Activated CD4-positive, alpha-beta T cell treated with anti-CD3 and anti-CD28 coated beads, Interleukin-2, amount 10 ng/mL, durations not matched to agents 24 days and 14 days (primary cell): ENCODE data around the gene VMAC. TPM values are rescaled to one million over a fixed set of nuclear protein-coding genes. Genes with fewer than 3 reads are reported as not detected.
"Not testable (repeated sequence)": the region's sequence is repeated elsewhere in the genome, so short reads cannot be mapped to it uniquely, and the experiment has no call there.

ENCODE experiments used
- DNase-seq: peaks from one replicate; pipeline ENCODE4 v3.0.0; 2022
- H3K27ac Mint-ChIP-seq: one replicate; pipeline ENCODE4 v1.8.0; 2022; ENCODE audit warnings: mild to moderate bottlenecking, mixed read lengths
- H3K27me3 Mint-ChIP-seq: one replicate; pipeline ENCODE4 v1.8.0; 2022; ENCODE audit warnings: mixed read lengths
- H3K36me3 Mint-ChIP-seq: one replicate; pipeline ENCODE4 v1.8.0; 2022; ENCODE audit warnings: low read depth, mild to moderate bottlenecking, mixed read lengths
- H3K4me1 Mint-ChIP-seq: one replicate; pipeline ENCODE4 v1.8.0; 2021; ENCODE audit warnings: mixed read lengths
- H3K4me3 Mint-ChIP-seq: one replicate; pipeline ENCODE4 v1.8.0; 2022; ENCODE audit warnings: mild to moderate bottlenecking, moderate library complexity, mixed read lengths
- H3K9me3 Mint-ChIP-seq: one replicate; pipeline ENCODE4 v1.8.0; 2021; ENCODE audit warnings: mixed read lengths
- intact Hi-C: fragments of 100-400 bp; cut with micrococcal nuclease; formaldehyde crosslinking; loops from one replicate; pipeline ENCODE4 v1.15.1; 2023
- total RNA-seq: library from RNA; stranded (reverse); gene quantifications from 2 replicates; pipeline ENCODE4 v1.2.3, GENCODE V29; 2022

The VMAC gene
- total RNA-seq, 1 donor from 2014 or later: 3.2 TPM

- H3K27me3 Mint-ChIP-seq: peaks cover 6% of the 10 kb centered on the region
- intact Hi-C loops: no loop called here
- DNase-seq: no peak
- H3K4me3 Mint-ChIP-seq: no peak overlapping the region
- no peaks in the 10 kb centered on the region for H3K36me3 Mint-ChIP-seq
- no peak overlapping the region for H3K27ac Mint-ChIP-seq
- H3K9me3 Mint-ChIP-seq: no peaks in the 10 kb centered on the region
- H3K4me1 Mint-ChIP-seq: no peaks in the 10 kb centered on the region
Observed at GRCh38 chr19:5877882-5878281, 26.8 kb upstream of the VMAC start.

DNA sequence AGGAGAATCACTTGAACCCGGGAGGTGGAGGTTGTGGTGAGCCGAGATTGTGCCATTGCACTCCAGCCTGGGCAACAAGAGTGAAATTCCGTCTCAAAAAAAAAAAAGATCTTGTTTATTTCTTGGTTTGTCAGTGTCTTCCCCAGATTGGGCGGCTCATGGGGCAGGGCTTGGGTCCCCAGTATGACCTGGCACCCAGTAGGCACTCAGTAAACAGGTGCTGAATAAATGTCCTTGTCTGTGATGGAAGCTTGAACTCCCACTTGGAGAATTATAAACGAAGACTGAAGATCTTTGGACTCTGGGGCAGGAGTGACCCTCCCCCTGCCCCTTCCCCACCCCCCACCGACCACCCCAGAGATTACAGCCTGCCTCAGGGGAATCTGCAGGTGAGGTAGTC lies 24.5 kb upstream of the VMAC start:
- H3K4me1 Mint-ChIP-seq: no peaks in the 10 kb centered on the region
- H3K9me3 Mint-ChIP-seq: no peaks in the 10 kb centered on the region
- no peaks in the 10 kb centered on the region for H3K36me3 Mint-ChIP-seq
- no peak overlapping the region for H3K27ac Mint-ChIP-seq
- no peak overlapping the region for H3K4me3 Mint-ChIP-seq
- DNase-seq: no peak
- intact Hi-C loops: no loop called here
- H3K27me3 Mint-ChIP-seq: peaks cover 8% of the 10 kb centered on the region

- no peaks in the 10 kb centered on the region for H3K36me3 Mint-ChIP-seq
- H3K4me3 Mint-ChIP-seq: no peak overlapping the region
- H3K27me3 Mint-ChIP-seq: peaks cover 8% of the 10 kb centered on the region
- no peak overlapping the region for H3K27ac Mint-ChIP-seq
- no peaks in the 10 kb centered on the region for H3K4me1 Mint-ChIP-seq
- DNase-seq: no peak
- intact Hi-C loops: no loop called here
- no peaks in the 10 kb centered on the region for H3K9me3 Mint-ChIP-seq
Observed at GRCh38 chr19:5880604-5881078, 24.0 kb upstream of the VMAC start.

- Mint-ChIP-seq H3K36me3 (no peaks in the 10 kb centered on the region), H3K9me3 (no peaks in the 10 kb centered on the region), H3K27me3 (peaks cover 8% of the 10 kb centered on the region), H3K27ac (no peak overlapping the region), H3K4me1 (no peaks in the 10 kb centered on the region), H3K4me3 (no peak overlapping the region)
- intact Hi-C loops: no loop called here
- no peak for DNase-seq
Observed at GRCh38 chr19:5881543-5882299, 23.0 kb upstream of the VMAC start.

GRCh38 chr19:5882421-5882968 lies 22.2 kb upstream of the VMAC start:
- Mint-ChIP-seq H3K4me3 (no peak overlapping the region), H3K27ac (no peak overlapping the region), H3K27me3 (peaks cover 8% of the 10 kb centered on the region), H3K36me3 (no peaks in the 10 kb centered on the region), H3K4me1 (no peaks in the 10 kb centered on the region), H3K9me3 (no peaks in the 10 kb centered on the region)
- no peak for DNase-seq
- intact Hi-C loops: no loop called here

GRCh38 chr19:5883157-5883873 lies 21.4 kb upstream of the VMAC start:
- H3K36me3 Mint-ChIP-seq, H3K27ac Mint-ChIP-seq, H3K27me3 Mint-ChIP-seq, H3K9me3 Mint-ChIP-seq, intact Hi-C loops, DNase-seq, H3K4me3 Mint-ChIP-seq, H3K4me1 Mint-ChIP-seq: not testable (repeated sequence)

DNA sequence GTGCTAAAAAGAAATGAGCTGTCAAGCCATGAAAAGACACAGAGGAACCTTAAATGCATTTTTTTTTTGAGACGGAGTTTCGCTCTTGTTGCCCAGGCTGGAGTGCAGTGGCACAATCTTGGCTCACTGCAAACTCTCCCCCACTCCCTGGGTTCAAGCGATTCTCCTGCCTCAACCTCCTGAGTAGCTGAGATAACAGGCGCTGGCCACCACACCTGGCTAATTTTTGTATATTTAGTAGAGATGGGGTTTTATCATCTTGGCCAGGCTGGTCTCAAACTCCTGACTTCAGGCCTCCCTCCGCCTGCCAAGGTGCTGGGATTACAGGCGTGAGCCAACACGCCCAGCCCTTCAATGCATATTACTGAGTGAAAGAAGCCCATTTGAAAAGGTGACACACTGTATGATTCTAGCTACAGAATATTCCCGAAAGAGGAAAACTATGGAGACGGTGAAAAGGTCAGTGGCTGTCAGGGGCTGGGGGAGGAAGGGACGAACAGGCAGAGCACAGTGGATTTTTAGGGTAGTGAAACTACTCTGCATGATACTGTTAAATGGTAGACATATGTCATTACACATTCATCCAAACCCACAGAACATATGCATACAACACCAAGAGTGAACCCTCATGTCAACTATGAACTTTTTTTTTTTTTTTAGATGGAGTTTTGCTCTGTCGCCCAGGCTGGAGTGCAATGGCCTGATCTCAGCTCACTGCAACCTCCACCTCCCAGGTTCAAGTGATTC lies 20.4 kb upstream of the VMAC start:
- intact Hi-C loops, H3K9me3 Mint-ChIP-seq, H3K27me3 Mint-ChIP-seq: not testable (repeated sequence)

DNA sequence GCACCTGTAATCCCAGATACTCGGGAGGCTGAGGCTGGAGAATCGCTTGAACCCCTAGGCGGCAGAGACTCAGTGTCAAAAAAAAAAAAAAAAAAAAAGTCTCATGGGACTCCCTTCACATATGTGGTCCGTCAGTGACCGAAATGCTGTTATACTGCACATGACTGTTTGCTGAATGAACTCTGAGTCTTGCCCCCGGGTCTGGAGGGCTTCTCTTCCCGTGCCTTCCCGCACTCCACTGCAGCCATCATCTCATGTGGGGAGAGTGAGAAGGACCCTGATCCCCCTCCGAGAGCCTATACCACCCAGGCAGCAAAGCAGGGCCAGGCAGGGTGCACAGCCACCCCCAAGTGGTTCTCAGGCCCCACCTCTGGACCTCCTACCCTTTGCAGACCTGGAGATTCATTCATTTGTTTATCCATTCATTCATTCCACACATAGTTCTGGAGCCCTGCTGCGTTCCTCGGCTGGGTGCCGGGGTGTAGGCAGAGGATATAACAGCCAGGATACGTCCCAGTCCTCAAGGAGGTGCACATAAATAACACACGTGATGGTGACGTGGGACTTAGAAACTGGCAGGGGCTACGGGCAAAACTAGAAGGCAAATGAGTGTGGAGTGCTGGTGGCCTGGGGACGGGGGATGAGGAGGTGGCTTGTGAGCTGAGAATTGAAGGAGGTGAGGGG lies 15.2 kb upstream of the VMAC start:
- no peaks in the 10 kb centered on the region for H3K9me3 Mint-ChIP-seq
- DNase-seq: no peak
- H3K36me3 Mint-ChIP-seq: no peaks in the 10 kb centered on the region
- no peaks in the 10 kb centered on the region for H3K4me1 Mint-ChIP-seq
- intact Hi-C loops: no loop called here
- peaks cover 3% of the 10 kb centered on the region for H3K27me3 Mint-ChIP-seq
- no peak overlapping the region for H3K4me3 Mint-ChIP-seq
- H3K27ac Mint-ChIP-seq: no peak overlapping the region

More for the DNA sequence above, 20.4 kb upstream of the VMAC start:
- DNase-seq, H3K27ac Mint-ChIP-seq, H3K4me1 Mint-ChIP-seq, H3K4me3 Mint-ChIP-seq, H3K36me3 Mint-ChIP-seq: not testable (repeated sequence)

DNA sequence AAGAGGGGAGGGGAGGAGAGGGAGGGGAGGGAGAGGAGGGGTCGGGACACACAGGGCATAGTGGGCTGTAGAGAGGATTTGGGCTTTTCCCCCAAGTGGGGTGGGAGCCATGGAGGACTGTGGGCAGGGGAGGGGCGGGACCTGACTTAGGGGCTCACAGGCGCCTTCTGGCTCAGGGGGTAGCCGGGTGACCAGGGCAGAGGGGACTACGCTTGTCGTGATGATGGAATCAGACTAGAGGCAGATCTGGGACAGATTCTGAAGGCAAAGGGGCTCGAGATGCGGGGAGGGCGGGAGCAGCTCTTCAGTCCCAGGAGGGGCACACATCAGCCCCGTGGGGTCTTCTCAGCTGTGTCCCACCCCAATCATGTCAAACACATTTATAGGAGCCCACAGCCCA lies 14.6 kb upstream of the VMAC start:
- H3K4me3 Mint-ChIP-seq: no peak overlapping the region
- intact Hi-C loops: no loop called here
- H3K36me3 Mint-ChIP-seq: no peaks in the 10 kb centered on the region
- H3K27me3 Mint-ChIP-seq: peaks cover 3% of the 10 kb centered on the region
- H3K9me3 Mint-ChIP-seq: no peaks in the 10 kb centered on the region
- H3K27ac Mint-ChIP-seq: no peak overlapping the region
- no peaks in the 10 kb centered on the region for H3K4me1 Mint-ChIP-seq
- DNase-seq: no peak

DNA sequence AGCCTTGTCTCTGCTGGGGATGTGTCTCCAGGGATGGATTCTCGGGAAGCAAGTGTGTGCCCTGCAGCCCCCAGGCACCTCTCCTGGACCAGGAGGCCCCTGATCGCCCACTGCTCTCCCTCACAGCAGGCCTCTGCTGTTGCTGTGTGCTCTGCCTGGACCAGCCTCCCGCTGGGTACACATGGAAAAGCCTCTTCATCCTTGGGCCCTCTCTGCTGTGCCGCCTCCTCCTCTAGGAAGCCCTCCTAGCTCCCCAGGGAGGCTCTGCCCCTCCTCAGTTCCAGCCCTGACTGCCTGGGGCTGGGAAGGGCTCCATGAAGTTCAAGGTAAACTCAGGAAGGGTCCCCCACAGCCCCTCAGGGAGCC lies 13.1 kb upstream of the VMAC start:
- H3K27ac Mint-ChIP-seq: no peak overlapping the region
- peaks cover 3% of the 10 kb centered on the region for H3K36me3 Mint-ChIP-seq
- peaks cover 3% of the 10 kb centered on the region for H3K27me3 Mint-ChIP-seq
- H3K4me1 Mint-ChIP-seq: no peaks in the 10 kb centered on the region
- H3K4me3 Mint-ChIP-seq: no peak overlapping the region
- H3K9me3 Mint-ChIP-seq: no peaks in the 10 kb centered on the region
- intact Hi-C loops: no loop called here
- DNase-seq: no peak

DNA sequence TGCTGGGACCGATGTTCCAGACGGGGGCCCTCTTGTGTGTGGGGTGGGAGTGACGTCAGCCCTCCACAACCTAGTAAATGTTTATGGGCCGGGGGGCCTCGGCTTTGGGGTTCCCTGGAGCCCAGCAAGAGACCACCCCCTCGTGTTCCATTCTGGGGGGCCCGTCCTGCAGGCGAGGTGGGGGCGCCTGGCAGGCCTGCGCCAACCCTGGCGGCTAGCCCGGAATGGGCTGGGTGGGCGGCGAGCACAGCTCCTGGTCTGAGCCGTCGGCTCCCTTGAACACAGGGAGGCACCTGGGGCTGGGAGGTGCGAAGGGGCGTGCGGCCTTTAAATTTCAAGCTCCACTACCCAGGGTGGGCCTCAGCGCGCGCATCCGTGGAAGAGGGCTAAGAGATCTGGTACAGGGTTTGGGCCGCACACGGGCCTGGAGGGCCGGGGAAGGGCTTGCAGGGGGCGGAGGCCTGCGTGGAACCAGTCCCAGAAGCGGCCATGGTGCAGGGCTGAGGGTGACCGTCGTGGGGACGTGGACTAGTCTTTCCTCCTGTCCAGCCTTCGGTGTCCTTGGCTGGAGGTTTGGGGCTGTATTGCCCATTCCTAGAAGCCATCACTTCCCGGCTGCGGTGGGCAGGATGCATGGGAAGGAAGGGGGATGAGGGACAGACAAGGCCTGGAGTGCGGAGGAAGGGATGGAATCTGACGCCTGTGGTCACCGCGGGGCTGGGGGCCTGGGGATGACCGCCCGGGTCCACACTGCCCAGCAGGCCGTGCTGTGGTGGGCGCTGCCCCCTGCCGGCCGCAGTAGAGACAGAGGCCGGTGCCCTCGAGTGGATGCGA lies 12.5 kb upstream of the VMAC start:
- intact Hi-C loops: no loop called here
- H3K4me3 Mint-ChIP-seq: no peak overlapping the region

DNA sequence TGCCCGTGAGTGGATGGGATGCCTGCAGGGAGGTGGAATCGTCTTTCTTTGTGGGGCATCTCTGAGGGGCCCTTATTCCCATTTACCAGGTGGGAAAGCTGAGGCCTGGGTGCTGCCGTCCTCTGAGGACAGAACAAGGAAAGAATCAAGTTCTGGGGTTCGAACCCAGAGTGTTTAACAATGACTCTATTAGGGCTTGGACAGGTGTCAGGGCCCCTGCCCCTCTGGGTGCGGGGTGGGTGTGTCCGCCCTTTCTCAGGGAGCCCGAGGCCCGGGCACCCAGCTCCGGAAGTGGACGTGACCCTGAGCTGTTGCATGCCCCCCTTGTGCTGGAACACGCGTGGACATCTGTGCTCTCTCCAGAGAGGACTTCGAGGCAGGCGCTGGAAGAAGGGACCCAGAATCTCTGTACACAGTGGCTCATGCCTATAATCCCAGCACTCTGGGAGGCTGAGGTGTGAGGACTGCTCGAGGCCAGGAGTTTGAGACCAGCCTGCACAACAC lies 11.8 kb upstream of the VMAC start:
- H3K27ac Mint-ChIP-seq: no peak overlapping the region
- H3K4me1 Mint-ChIP-seq: no peaks in the 10 kb centered on the region
- H3K4me3 Mint-ChIP-seq: no peak overlapping the region
- no peaks in the 10 kb centered on the region for H3K9me3 Mint-ChIP-seq
- intact Hi-C loops: no loop called here
- H3K36me3 Mint-ChIP-seq: peaks cover 3% of the 10 kb centered on the region
- no peak for DNase-seq
- peaks cover 3% of the 10 kb centered on the region for H3K27me3 Mint-ChIP-seq

More for the DNA sequence above, 12.5 kb upstream of the VMAC start:
- H3K36me3 Mint-ChIP-seq: peaks cover 3% of the 10 kb centered on the region
- no peak overlapping the region for H3K27ac Mint-ChIP-seq
- H3K4me1 Mint-ChIP-seq: no peaks in the 10 kb centered on the region
- peak; percentile 71 for DNase-seq
- H3K27me3 Mint-ChIP-seq: peaks cover 3% of the 10 kb centered on the region
- no peaks in the 10 kb centered on the region for H3K9me3 Mint-ChIP-seq
